Brain microvascular endothelial cell (primary cell): ENCODE measurements around the gene SAA1.
"Not testable (repeated sequence)": the region's sequence is repeated elsewhere in the genome, so short reads cannot be mapped to it uniquely, and the experiment has no call there.

Experiments used
- DNase-seq: peaks from one replicate; pipeline ENCODE4 v3.0.0-alpha.2; 2020
- H3K27ac ChIP-seq: fragments of 250-450 bp; sonication (Bioruptor Pico); 2 replicates; pipeline ENCODE4 v1.5.1; 2020; ENCODE audit warnings: mild to moderate bottlenecking, moderate library complexity
- H3K27me3 ChIP-seq: fragments of 250-450 bp; sonication (Bioruptor Pico); replicated peaks from 2 replicates; pipeline ENCODE4 v1.5.1; 2020; ENCODE audit warnings: mild to moderate bottlenecking
- H3K36me3 ChIP-seq: fragments of 250-450 bp; sonication (Bioruptor Pico); replicated peaks from 2 replicates; pipeline ENCODE4 v1.5.1; 2020; ENCODE audit warnings: mild to moderate bottlenecking
- H3K4me3 ChIP-seq: 2 replicates; pipeline ENCODE4 v1.5.1; 2011; ENCODE audit warnings: low read depth, mild to moderate bottlenecking, control low read depth, low read length, moderate library complexity
- CTCF ChIP-seq: IDR thresholded peaks from 2 replicates; pipeline ENCODE4 v1.5.1; 2011; ENCODE audit warnings: low read depth, mild to moderate bottlenecking, moderate library complexity, low read length, control low read depth, inconsistent platforms; ENCODE audit errors: missing control alignments
- in situ Hi-C: cut with HindIII; loops from 2 replicates; pipeline ENCODE4 v1.10.0; 2017; ENCODE audit warnings: low sequenced_read_pairs, low pct_ligation_motif_present

SAA1 gene

GRCh38 chr11:18253778-18254338, 12.2 kb upstream of the SAA1 start:
- H3K27me3 ChIP-seq = no peaks in the 10 kb centered on the region
- H3K4me3 ChIP-seq = no peak overlapping the region
- TF ChIP-seq CTCF = no peak
- no peak overlapping the region for H3K27ac ChIP-seq
- DNase-seq = no peak
- no peaks in the 10 kb centered on the region for H3K36me3 ChIP-seq
- in situ Hi-C loops = no loop called here

DNA sequence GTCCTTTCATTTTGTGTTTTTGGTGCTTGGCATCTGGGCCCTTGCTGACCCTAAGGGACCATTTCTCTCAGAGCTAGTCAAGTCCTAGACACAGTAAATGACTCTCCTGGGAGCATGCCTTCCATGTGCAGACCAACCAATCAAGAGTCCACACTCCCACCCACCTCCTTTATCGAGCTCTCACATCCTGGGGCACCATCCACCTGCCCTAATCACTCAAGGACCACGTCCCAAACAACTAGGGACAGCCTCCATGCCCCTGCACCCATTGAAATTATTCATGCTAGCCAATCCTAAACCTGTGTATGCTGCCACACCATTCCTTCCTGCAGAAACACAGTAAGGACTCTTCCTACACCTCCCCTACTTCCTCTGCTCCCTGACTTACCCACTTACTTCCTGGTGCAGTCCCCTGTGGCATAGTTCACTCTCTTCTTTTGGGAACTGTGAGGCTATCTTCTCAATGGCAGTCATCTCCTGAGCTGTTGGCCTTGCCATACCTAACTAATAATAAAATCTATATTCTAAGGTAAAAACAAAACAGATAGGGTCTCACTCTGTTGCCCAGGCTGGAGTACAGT, 11.2 kb upstream of the SAA1 start:
- in situ Hi-C loops = no loop called here
- DNase-seq = no peak
- no peak overlapping the region for H3K27ac ChIP-seq
- H3K27me3 ChIP-seq = no peaks in the 10 kb centered on the region
- no peak overlapping the region for H3K4me3 ChIP-seq
- no peaks in the 10 kb centered on the region for H3K36me3 ChIP-seq
- TF ChIP-seq CTCF = no peak

DNA sequence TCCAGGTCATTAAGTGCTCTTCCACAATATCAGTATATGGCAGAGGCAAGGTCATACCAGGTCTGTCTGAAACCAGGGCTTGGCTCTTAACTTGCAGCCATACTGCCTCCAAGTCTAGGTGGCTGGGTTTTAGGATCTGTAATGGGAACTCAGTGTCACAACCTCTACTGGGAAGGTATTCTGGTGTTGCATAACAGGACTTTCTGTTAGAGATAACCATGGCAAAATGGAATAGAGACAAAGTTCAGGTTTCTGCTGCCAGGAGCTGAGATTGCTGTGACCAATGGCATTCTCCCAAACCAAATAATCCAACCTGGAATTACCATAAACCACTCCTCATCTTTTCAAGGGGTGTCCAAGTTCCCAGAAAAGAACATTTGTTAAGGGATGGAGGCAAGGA, 6.8 kb upstream of the SAA1 start:
- in situ Hi-C loops = no loop called here
- no peak overlapping the region for H3K4me3 ChIP-seq
- no peak for TF ChIP-seq CTCF
- H3K27me3 ChIP-seq = no peaks in the 10 kb centered on the region
- H3K27ac ChIP-seq = no peak overlapping the region
- H3K36me3 ChIP-seq = no peaks in the 10 kb centered on the region
- no peak for DNase-seq

DNA sequence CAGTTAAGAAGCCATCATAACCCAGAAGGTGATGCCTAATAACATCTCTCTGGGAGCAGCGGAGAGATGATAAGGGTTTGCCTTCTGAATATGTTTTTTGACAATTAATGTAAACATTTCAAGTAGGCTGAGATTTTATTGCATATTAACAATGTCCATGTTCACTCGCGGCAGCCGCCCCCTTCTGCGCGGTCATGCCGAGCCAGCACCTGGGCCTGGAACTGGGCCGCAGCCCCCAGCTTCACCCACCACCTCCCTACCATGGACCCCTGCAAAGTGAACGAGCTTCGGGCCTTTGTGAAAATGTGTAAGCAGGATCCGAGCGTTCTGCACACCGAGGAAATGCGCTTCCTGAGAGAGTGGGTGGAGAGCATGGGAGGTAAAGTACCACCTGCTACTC, 4.3 kb upstream of the SAA1 start:
- Histone ChIP-seq H3K36me3 (no peaks in the 10 kb centered on the region), H3K27me3 (no peaks in the 10 kb centered on the region), H3K27ac (no peak overlapping the region), H3K4me3 (no peak overlapping the region)
- no peak for DNase-seq
- no peak for TF ChIP-seq CTCF
- in situ Hi-C loops = no loop called here

GRCh38 chr11:18262681-18263350, 3.2 kb upstream of the SAA1 start:
- H3K36me3 ChIP-seq, DNase-seq, H3K4me3 ChIP-seq, H3K27me3 ChIP-seq, H3K27ac ChIP-seq, in situ Hi-C loops: not testable (repeated sequence)

- DNase-seq = no peak
- in situ Hi-C loops = no loop called here
These were observed 2.0 kb upstream of the SAA1 start for GRCh38 chr11:18264035-18264434.

More at GRCh38 chr11:18264035-18264434, 2.0 kb upstream of the SAA1 start:
- H3K36me3 ChIP-seq = no peaks in the 10 kb centered on the region
- no peaks in the 10 kb centered on the region for H3K27me3 ChIP-seq
- H3K4me3 ChIP-seq = no peak overlapping the region
- no peak for TF ChIP-seq CTCF
- H3K27ac ChIP-seq = no peak overlapping the region
